Measurements from ENCODE around the gene ITM2B. TPM values are rescaled to one million over a fixed set of nuclear protein-coding genes. Genes with fewer than 3 reads are reported as not detected.
A peak's percentile ranks its signal among the peaks of the same experiment; 100 is the strongest.
"Not testable (repeated sequence)": the region's sequence is repeated elsewhere in the genome, so short reads cannot be mapped to it uniquely, and the experiment has no call there.

Gene ITM2B
- total RNA-seq, 1 donor: 176 TPM

GRCh38 chr13:48235341-48236135, 2.5 kb downstream of the ITM2B start:
- H3K27ac ChIP-seq (ENCODE audit: low read depth, low read length): peak overlapping the region; percentile 94
- H2AFZ ChIP-seq (ENCODE audit: low read length): peak overlapping the region; percentile 48
- H3K9me3 ChIP-seq (ENCODE audit: low read depth, low read length): no peaks in the 10 kb centered on the region
- DNase-seq (ENCODE audit: insufficient read length, low spot score, missing footprints): peak; percentile 44
- no peaks in the 10 kb centered on the region for H3K36me3 ChIP-seq (ENCODE audit: insufficient read depth, low read length)
- no peak for TF ChIP-seq CTCF (IDR thresholded peaks at IDR 0.05; ENCODE audit: extremely low read depth, low read depth, low read length)
- H3K79me2 ChIP-seq (ENCODE audit: insufficient read depth, low read length): peaks cover 68% of the 10 kb centered on the region
- peaks cover 18% of the 10 kb centered on the region for H4K20me1 ChIP-seq (ENCODE audit: insufficient read depth, low read length)
- H3K27me3 ChIP-seq (ENCODE audit: insufficient read depth, low read length): peaks cover 2% of the 10 kb centered on the region
- H3K4me1 ChIP-seq (ENCODE audit: insufficient read depth, low read length): peaks cover 44% of the 10 kb centered on the region
- H3K4me2 ChIP-seq (ENCODE audit: insufficient read depth, low read length): peak overlapping the region; percentile 84
- H3K4me3 ChIP-seq (ENCODE audit: insufficient read depth, low read length): peak overlapping the region; percentile 99

GRCh38 chr13:48236528-48237353, 3.7 kb downstream of the ITM2B start:
- DNase-seq (ENCODE audit: insufficient read length, low spot score, missing footprints): no peak
- Histone ChIP-seq H3K4me1 (ENCODE audit: insufficient read depth, low read length) (peaks cover 35% of the 10 kb centered on the region), H3K27me3 (ENCODE audit: insufficient read depth, low read length) (no peaks in the 10 kb centered on the region), H3K36me3 (ENCODE audit: insufficient read depth, low read length) (no peaks in the 10 kb centered on the region), H3K9me3 (ENCODE audit: low read depth, low read length) (no peaks in the 10 kb centered on the region), H4K20me1 (ENCODE audit: insufficient read depth, low read length) (peaks cover 22% of the 10 kb centered on the region), H3K27ac (ENCODE audit: low read depth, low read length) (peak overlapping the region; percentile 4), H2AFZ (ENCODE audit: low read length) (peak overlapping the region; percentile 14), H3K4me3 (ENCODE audit: insufficient read depth, low read length) (peak overlapping the region; percentile 31), H3K4me2 (ENCODE audit: insufficient read depth, low read length) (peak overlapping the region; percentile 84), H3K79me2 (ENCODE audit: insufficient read depth, low read length) (peaks cover 79% of the 10 kb centered on the region)
- TF ChIP-seq CTCF (IDR thresholded peaks at IDR 0.05; ENCODE audit: extremely low read depth, low read depth, low read length): no peak

DNA sequence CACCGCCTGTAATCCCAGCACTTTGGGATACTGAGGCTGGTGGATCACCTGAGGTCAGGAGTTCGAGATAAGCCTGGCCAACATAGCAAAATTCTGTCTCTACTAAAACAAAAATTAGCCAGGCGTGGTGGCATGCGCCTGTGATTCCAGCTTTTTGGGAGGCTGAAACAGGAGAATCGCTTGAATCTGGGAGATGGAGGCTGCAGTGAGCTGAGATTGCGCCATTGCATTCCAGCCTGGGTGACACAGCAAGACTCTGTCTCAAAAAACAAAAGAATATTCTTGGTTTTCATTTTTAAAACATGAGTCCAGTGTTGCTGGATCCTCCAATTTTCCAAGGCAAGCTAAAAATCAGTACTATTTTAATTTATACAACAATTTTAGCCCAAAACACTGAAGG, 6.4 kb downstream of the ITM2B start:
- H3K27me3 ChIP-seq (ENCODE audit: insufficient read depth, low read length); H3K9me3 ChIP-seq (ENCODE audit: low read depth, low read length); H2AFZ ChIP-seq (ENCODE audit: low read length); DNase-seq (ENCODE audit: insufficient read length, low spot score, missing footprints); H3K4me3 ChIP-seq (ENCODE audit: insufficient read depth, low read length); H3K36me3 ChIP-seq (ENCODE audit: insufficient read depth, low read length); H3K27ac ChIP-seq (ENCODE audit: low read depth, low read length): not testable (repeated sequence)
- Histone ChIP-seq H3K4me1 (ENCODE audit: insufficient read depth, low read length) (peaks cover 35% of the 10 kb centered on the region), H4K20me1 (ENCODE audit: insufficient read depth, low read length) (peaks cover 25% of the 10 kb centered on the region), H3K79me2 (ENCODE audit: insufficient read depth, low read length) (peaks cover 89% of the 10 kb centered on the region), H3K4me2 (ENCODE audit: insufficient read depth, low read length) (peak overlapping the region; percentile 12)

GRCh38 chr13:48241651-48242050, 8.6 kb downstream of the ITM2B start:
- H3K4me1 ChIP-seq (ENCODE audit: insufficient read depth, low read length): peaks cover 20% of the 10 kb centered on the region

More at GRCh38 chr13:48241651-48242050, 8.6 kb downstream of the ITM2B start:
- Histone ChIP-seq H2AFZ (ENCODE audit: low read length) (no peak overlapping the region), H4K20me1 (ENCODE audit: insufficient read depth, low read length) (peaks cover 17% of the 10 kb centered on the region), H3K4me3 (ENCODE audit: insufficient read depth, low read length) (no peak overlapping the region), H3K27me3 (ENCODE audit: insufficient read depth, low read length) (no peaks in the 10 kb centered on the region), H3K79me2 (ENCODE audit: insufficient read depth, low read length) (peaks cover 82% of the 10 kb centered on the region), H3K27ac (ENCODE audit: low read depth, low read length) (no peak overlapping the region), H3K4me2 (ENCODE audit: insufficient read depth, low read length) (no peak overlapping the region), H3K36me3 (ENCODE audit: insufficient read depth, low read length) (no peaks in the 10 kb centered on the region), H3K9me3 (ENCODE audit: low read depth, low read length) (no peaks in the 10 kb centered on the region)
- no peak for TF ChIP-seq CTCF (IDR thresholded peaks at IDR 0.05; ENCODE audit: extremely low read depth, low read depth, low read length)
- no peak for DNase-seq (ENCODE audit: insufficient read length, low spot score, missing footprints)
